Posterior cingulate gyrus (tissue), 11 donors: ENCODE results near the gene ST6GALNAC6.

ENCODE experiments used
- DNase-seq, 10 donors: peaks; one replicate each; pipeline versions ENCODE4 v3.0.0 to v3.0.0-alpha.2; 2020 to 2021; ENCODE audit warnings: mixed read lengths in 3 of 10
- intact Hi-C: fragments of 100-400 bp; cut with DNase I; formaldehyde crosslinking; loops from one replicate; pipeline ENCODE4 v1.15.1; 2023

ST6GALNAC6 gene, protein sequence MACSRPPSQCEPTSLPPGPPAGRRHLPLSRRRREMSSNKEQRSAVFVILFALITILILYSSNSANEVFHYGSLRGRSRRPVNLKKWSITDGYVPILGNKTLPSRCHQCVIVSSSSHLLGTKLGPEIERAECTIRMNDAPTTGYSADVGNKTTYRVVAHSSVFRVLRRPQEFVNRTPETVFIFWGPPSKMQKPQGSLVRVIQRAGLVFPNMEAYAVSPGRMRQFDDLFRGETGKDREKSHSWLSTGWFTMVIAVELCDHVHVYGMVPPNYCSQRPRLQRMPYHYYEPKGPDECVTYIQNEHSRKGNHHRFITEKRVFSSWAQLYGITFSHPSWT

DNA sequence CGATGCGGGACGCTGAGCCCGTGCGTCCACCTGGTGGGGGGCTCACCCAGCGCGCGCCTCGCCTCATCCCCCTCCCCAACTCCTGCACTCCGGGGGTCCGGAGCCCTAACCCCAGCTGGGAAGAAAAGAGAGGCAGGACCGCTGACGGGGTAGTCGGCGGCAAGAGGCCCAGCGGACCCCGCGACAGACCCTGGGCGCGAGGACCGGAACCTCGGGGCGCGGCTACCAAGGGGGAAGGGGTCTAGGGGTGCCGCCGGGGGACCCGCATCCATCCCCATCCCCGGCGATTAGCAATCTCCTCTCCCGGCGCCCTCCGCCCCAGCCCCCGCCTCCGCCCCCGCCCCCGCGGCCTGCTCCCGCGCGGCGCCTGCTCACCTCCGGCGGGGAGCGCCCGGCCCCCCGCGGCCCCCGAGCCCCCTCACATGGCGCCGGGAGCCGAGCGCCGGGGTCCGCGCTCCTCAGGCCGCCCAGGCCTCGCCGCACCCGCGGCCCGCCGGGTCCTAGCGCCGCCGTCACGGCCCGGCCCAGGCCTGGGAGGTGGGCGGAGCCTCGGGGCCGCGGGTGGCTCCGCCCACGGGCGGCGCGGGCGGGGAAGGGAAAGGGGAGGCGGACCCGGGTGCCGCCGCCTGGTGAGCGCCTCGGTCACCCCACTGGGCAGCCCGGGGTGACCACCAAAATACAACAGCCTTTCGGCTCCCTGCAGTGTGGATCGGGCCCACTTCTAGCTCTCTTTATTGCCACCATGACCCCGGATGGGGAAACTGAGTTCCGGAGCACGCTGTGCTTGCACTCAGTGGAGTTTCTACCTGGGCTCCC lies at the start of gene ST6GALNAC6:
ST6GALNAC6 (minus strand) TSS at position 476 of the 816 bp plus-strand sequence. CDS start 1,622 bp downstream, outside the sequence.
- intact Hi-C loops, result no loop called here
- peak; percentile 49 to 96 (median 70) for DNase-seq

DNA sequence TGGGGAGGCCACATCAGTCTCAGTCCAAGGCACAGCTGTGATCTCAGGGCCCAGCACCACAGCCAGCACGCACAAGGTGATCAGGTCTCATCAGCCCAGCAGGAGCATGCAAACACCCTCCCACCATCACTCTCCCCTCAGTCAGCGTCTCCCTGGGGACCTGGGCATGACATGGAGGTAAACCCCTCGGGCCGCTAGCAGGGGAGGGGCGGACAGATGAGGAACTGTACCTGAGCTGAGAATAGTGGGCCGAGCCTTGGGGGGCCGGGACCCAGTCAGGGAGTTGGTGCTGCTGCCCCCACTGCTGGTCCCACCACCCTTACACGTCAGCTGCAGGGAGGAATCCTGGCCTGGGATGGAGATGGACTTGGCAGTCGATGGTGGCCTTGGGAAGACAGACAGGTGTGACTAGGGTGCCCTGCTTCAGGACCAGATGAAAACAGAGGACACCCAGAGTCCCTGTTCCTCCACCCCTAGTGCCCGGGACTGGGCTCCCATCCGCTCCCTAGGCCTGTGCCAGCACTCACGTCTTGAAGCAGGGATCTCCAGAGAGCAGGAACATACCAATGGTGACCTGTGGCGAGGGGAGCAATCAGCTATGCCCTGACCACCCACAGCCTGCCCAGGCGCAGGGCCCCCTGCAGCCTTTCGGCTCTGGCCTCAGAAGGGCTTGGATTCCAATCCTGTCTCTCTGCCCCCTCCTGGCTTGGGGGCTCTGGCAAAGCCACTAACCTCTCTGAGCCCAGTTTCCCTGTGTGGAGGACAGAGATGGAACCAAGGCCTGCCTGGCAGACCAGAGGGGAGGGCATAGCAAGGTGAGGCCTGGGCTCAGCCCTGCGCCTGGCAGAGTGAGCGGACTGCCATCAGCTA lies 48.7 kb upstream of the ST6GALNAC6 start:
- DNase-seq, result no peak
- intact Hi-C loops, result loop anchor here (2.0 to 10.0 kb wide), 3 partner anchors 33 to 177 kb away; partner anchors contain the start of genes EEIG1 and PTGES2

DNA sequence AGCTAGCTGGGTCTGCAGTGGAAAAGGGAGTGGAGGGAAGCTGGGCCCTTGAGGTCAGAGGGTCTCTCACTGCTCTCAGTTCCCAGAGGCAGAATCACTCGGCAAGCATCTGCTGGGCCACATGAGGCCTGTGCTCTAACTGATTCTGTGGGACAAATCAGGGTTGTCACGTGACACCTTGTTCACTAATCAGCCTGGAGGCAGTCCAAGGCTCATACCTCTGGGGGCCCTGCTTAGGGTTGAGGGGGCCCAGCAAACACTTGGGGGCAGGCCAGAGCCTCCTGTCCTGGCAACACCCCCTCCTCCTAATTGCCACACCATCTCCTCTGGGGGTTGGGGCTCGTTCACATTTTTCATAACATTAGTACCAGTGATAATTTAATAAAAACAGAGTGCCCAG lies 47.3 kb upstream of the ST6GALNAC6 start:
- intact Hi-C loops, result loop anchor here (2.0 to 10.0 kb wide), 3 partner anchors 34 to 178 kb away; partner anchors contain the start of genes EEIG1 and PTGES2
- DNase-seq, result no peak

DNA sequence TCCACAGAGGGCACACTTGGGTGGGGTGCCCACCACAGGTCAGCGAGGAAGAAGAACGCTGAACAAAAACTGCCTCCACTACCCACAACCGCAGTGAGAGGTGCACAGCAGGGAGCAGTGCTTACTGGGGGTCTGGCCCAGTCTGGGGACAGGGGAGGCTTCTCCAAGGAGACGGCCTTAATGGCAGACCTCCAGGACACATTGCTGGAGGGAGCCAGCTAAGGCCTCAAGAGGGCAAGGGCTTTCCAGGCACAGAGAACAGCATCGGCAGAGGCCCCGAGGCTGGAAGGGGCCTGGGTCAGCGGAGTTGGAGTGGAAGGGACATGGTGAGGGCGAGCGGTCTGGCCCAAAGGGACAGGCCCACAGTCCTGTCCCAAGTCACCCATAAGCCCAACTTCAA lies 46.5 kb upstream of the ST6GALNAC6 start:
- peak in 1 of 10 donors; percentile 23 for DNase-seq
- intact Hi-C loops, result loop anchor here (2.0 to 10.0 kb wide), 3 partner anchors 35 to 179 kb away; partner anchors contain the start of genes EEIG1 and PTGES2

DNA sequence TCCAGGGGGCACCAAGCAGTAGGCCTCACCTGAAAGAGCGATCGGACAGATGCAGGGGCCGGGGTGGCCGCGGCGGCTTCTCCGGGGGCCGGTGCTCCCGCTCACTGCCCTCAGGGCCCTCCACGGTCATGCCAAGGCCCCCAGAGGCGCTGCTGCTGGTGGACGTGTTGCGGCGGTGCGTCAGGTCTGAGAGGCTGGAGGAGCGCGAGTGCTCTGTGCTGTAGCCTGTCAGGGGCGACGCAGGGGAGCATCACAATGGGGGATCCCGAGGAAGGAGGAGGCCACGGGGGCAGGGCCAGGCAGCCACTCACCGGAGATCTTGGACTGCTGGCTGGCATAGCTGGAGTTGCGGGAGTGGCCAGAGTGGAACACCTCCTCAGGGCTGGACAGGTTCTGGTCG lies 45.9 kb upstream of the ST6GALNAC6 start:
- DNase-seq, result no peak
- intact Hi-C loops, result loop anchor here (10.0 kb wide), 2 partner anchors 149 to 179 kb away; partner anchors contain the start of gene PTGES2

DNA sequence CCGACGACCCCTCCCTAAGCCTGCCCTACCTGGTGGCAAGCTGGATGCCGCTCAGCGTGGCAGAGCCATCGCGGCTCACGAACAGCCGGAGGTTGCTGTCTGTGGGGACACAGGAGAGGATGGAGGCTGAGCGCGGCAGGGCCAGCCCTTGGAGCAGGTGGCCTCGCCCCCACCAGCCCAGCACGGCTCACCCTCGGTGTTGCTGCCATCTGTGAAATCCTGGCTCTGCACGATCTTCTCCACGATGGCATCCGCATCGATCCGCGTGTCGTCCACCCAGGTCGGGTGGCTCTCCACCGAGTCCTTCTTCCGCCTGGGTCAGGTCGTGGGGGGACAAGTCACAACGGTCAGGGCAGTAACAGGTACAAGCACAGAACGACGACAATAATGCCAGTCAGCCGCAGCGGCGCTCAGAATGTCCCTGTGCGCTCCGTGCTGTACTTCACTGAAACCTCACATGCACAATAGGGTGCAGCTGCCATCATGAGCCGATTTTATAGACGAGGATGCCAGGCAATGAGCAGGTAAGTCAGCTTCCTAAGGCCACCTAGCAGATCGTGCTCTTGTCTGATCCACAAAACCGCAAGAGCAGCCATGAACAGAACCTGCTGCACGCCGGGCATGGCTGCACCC lies 45.3 kb upstream of the ST6GALNAC6 start:
- DNase-seq, result peak in 2 of 10 donors; percentile 67 to 83
- intact Hi-C loops, result loop anchor here (10.0 kb wide), 2 partner anchors 150 to 180 kb away; partner anchors contain the start of gene PTGES2

DNA sequence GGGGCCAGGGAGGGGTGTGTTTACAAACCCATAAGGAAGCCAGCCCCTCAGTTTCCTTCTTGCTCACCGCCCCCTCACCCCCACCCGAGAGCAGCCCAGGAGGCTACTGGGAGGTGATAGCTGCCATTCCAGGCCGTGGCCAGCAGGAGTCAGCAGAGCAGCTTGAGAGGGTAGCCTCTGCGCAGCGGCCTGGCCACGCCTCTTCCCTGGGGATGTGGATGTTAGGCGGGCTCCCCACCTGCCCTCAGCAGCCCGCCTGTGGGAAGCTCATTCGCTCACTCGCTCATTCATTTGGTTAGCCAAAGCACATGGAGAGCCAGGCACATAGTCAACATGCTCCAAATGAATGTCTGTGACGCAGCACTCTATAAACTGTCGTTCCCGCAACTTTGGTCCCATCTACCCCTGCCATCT lies 44.3 kb upstream of the ST6GALNAC6 start:
- intact Hi-C loops, result loop anchor here (1.0 to 10.0 kb wide), 3 partner anchors 92 to 181 kb away; partner anchors contain the start of gene PTGES2
- DNase-seq, result peak; percentile 84 to 99 (median 90)

DNA sequence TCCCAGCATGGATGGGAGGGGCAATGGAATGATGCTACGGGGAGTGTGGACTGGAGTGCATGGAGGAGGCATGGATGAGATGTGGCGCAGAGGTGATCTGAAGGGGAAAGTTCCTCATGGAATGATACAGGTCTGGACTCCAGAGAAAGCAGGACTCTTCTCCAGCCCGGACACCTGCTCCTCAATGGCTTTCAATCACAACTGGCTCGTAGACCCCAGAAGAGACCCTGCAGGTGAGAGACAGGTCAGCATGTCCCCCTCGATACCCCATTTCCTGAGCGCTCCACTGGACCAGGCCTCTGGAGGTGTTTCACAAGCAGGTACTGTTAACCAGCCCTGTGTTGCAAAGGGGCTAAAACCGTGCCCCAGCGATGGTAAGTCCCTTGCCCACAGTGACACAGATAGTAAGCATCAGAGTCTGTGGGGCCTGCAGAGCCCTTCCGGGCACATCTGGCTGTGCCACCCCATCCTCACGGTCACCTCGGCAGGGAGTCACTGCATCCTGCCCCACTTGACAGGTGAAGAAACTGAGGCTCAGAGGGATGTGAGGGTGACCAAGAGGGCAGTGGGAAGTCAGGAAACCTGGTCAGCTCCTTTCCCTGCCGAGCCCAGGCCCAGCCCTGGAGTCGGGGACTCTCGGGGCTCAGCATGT lies 43.7 kb upstream of the ST6GALNAC6 start:
- intact Hi-C loops, result loop anchor here (1.0 to 10.0 kb wide), 3 partner anchors 92 to 182 kb away; partner anchors contain the start of gene PTGES2
- peak in 1 of 10 donors; percentile 80 for DNase-seq

DNA sequence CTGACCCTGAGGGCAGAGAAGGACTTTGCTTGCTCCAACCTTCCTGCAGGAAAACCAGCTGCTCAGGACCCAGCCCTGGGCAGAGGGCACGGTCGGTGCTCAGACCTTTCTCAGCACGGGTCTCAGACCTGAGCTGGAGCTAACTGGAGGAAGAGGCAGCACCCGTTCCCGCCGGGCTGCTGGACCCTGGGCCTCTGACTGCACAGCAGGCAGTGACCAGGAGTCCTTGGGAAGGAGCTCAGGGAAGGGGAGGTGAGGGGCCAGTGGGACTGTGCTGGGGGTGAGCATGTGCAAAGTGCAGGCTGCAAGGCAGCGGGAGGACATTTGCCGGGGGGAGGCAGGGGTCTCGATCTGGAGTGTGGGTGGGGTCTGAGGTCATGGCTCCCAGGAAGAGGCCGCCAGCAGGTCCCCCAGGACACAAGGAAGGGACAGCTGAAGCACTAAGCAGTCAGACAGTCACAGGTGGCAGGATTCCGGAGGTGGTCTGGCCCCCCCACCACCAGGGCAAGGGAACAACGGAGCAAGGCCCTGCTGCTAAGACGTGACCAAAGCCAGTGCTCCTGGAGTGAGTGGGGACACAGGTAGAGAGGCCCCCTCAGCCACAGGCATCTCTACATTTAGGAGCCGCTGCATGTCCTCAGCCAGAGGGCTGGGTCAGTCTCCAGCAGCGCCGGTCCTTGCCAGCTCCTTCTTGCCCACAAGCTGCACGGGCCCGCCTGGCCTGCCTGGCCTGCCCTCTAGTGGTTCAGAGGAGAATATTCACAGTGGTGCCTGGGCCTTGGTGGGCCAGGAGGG lies 43.0 kb upstream of the ST6GALNAC6 start:
- peak in 9 of 10 donors; percentile 55 to 96 (median 71) for DNase-seq
- intact Hi-C loops, result loop anchor here (1.0 to 10.0 kb wide), 3 partner anchors 93 to 182 kb away; partner anchors contain the start of gene PTGES2

DNA sequence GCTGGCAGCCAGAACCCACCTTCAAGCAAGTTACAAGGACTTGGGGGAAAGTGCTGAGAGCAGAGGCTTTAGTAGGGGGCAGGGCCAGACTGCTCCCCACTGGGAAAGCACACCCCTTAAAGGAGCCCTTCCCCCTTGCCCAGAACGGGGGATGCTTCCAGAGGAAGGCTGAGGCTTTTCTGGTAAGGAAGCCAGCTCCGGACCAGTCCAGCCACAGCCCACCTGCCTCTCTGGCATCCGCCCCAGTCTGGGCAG lies 42.5 kb upstream of the ST6GALNAC6 start:
- DNase-seq, result no peak
- intact Hi-C loops, result loop anchor here (10.0 kb wide), 2 partner anchors 153 to 183 kb away; partner anchors contain the start of gene PTGES2

DNA sequence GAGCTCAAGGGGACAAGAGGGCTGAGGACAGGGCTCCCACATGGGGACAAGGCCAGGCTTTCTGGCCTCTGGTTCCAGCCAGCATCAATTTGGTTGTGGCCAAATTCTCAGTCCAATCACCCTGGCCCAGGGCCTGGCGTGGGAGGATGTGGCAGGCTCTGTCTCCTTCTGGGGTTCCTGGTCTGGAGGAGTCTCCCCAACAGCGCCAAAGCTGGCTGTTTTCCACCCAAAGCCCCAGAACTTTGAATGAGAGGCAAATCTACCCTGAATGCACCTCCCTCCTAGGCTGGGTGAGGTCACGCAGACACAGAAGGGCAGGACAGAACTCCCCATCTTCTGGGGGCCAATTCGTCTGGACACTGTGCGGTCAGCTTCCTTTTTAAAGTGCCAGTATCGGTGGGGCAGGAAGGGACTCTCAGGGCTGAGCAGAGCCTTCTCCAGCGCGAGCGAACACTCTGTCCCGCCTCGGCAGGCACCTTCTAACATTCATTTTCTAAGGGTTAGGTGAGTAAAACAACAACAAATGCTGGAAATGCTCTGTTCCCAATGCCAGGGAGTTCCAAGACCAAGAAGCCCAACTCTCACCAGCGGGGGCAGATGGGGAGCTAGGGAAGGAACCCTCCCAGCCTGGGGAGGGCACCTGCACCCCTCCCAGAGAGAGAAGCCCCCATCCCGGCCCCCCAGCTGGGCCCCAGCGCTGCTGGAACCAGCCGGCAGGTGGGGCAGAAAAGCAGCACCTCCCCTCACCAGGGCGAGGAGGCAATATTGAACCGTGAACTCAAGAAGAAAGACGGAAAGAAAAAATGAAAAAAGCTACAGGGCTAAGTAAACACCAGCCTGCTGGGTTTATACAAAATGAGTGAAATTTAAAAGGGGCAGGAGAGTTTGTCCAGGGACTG lies 41.9 kb upstream of the ST6GALNAC6 start:
- DNase-seq, result peak in 1 of 10 donors; percentile 74
- intact Hi-C loops, result loop anchor here (10.0 kb wide), 2 partner anchors 153 to 183 kb away; partner anchors contain the start of gene PTGES2

DNA sequence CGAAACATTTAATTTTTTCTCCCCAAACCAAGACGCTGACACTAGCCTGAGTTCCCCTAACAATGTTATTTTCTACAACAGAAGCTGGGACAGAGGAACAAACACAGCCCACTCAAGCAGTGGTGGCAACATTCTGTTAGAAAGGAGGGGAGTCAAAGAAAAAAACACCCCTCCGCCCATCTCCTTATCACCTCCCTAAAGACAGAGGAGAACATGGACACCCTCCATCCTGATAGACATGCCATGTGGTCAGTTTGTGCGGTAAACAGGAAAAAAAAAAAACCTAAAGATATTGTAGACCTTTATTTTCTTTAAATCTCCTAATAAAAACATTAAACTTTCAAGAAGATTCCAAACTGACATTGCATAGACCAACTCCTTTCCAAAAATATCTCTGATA lies 41.2 kb upstream of the ST6GALNAC6 start:
- intact Hi-C loops, result loop anchor here (10.0 kb wide), 2 partner anchors 154 to 184 kb away; partner anchors contain the start of gene PTGES2
- DNase-seq, result no peak

DNA sequence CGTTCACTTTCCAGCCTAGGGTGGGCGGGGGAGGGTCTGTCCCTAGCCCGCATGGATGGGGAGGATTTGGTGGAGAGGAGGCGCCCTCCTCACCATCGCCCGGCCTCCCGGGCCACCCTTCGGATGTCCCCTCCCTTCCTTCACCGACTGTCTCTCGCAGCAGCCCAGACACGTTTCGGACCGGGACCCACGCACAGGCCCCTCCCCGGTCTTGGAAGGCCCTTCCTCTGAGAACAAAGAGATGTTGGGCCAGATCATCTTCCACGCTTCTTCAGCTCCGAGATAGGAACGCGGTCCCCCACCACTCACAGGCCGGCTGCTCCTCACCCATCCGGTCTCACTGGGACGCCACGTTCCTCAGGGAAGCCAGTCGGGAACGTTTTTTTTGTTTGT lies 38.9 kb upstream of the ST6GALNAC6 start:
- DNase-seq, result no peak

DNA sequence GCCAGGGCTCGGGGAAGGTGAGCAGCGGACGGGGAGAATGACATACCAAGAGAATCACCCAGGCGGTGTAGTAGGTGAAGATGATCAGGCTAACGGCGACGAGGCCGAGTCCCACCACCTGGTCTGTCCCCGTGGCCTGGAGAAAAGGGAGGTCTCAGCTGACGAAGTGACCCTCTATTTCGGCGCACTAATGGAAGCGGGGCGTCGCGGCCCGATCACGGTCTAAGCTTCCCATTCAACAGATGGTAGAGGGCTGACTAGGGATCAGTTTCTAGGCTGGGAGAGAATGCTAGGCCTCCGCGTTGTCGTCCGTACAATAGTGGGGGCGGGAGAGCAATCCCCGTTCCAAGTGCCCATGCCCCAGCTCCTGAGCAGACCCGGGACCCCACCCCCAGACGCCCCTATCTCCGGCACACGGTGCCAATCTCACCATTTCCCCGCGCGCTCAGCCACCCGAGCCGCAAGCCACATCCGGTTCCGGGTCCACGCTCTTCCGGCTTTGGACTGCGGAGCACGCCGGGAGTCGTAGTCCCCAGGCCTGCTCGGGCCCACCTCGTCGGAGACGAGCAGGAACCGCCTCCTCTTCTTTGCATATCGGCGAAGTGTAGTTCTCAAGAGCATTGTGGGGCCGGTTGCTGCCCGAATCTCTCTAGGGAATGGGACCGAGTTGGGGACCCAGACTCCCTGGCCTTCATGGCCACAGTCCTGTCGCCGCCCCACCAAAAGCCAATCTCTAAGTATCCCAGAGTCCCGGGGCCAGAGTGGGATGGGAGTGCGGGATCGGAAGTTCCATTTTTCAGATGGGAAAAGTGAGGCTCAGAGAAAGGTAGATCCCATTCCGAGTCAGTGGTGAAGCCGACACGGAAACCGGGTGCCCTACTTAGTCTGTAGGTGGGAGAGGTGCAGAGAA lies 38.2 kb upstream of the ST6GALNAC6 start, which contains the start of gene DPM2:
DPM2 (minus strand) TSS at position 467 of the 910 bp plus-strand sequence; CDS start at position 433, 34 bp downstream.
- DNase-seq, result peak; percentile 62 to 97 (median 80)
- intact Hi-C loops, result no loop called here

More for the DNA sequence above, 38.9 kb upstream of the ST6GALNAC6 start:
- intact Hi-C loops, result no loop called here

DNA sequence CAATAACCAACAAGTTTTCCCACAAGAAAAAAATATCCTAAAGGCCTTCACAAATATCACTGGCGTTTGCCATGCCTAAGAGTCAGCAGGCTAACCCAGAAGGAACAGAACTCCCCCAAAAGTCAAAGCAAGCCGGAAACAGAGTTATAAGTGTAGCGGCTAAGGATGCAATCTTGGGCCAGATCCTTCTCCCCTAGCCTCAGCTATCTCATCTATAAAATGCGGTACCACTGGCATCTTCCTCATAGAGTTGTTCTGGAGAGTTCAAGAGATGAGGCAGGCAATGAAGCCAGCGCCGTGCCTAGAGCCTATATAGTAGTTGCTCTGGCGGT lies 37.6 kb upstream of the ST6GALNAC6 start:
- intact Hi-C loops, result no loop called here
- DNase-seq, result no peak

DNA sequence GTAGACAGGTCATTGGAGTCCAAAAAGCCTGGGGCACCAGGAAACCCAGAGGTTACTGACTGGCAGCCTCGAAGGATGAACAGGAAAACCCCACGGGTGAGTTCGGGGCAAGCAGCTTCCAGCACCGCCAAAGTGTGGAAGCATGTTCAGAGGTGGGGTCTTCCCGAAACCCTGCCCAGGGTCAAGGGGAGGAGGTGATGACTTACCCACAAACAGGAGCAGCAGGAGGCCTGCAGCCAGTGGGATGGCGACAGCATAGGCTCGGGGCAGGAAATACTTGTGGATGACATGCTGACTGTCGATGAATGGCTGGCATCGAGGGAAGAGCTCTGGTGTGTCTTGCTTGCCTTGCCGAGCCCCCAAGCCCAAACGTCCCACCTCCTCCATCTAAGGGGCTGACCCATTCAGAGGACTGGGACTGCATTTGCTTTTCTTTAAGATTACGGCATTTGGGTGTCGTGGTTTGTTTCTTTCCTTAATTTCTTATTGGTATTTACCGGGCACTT lies 37.0 kb upstream of the ST6GALNAC6 start:
- no peak for DNase-seq
- intact Hi-C loops, result no loop called here
